PC-9 (cell line): Measurements from ENCODE around the gene PIAS3. TPM values are rescaled to one million over a fixed set of nuclear protein-coding genes. Genes with fewer than 3 reads are reported as not detected.

Source experiments
- BruUV-seq: library from RNA; stranded (reverse); fragments of 400-500 nt; replicated peaks from 2 replicates; lab custom pipeline; 2021; lab: Mats Ljungman, UMichigan
- CTCF ChIA-PET: fragments of 300-600 bp; sonication (Branson Sonifier 250); formaldehyde crosslinking; loops from one replicate; lab custom pipeline; 2022; ENCODE audit warnings: antibody characterized with exemption; lab: Charles Lee
- POLR2A ChIA-PET: fragments of 300-600 bp; sonication (Branson Sonifier 250); formaldehyde crosslinking; loops from one replicate; lab custom pipeline; 2022; ENCODE audit warnings: antibody characterized with exemption; ENCODE audit not compliant: unreplicated experiment; lab: Charles Lee
- DNase-seq, 2 experiments: peaks; one replicate each; pipeline versions ENCODE4 v3.0.0 to v3.0.0-alpha.2; 2015 to 2022; ENCODE audit warnings: mixed read lengths in 1 of 2
- H2AFZ ChIP-seq: fragments of 200-600 bp; sonication (generic); 2 replicates; pipeline ENCODE4 v1.8.1; 2017; ENCODE audit warnings: antibody characterized with exemption
- H3F3A ChIP-seq: fragments of 200-600 bp; sonication (generic); 2 replicates; pipeline ENCODE4 v1.8.1; 2017; ENCODE audit warnings: antibody characterized with exemption, mild to moderate bottlenecking, low read depth; ENCODE audit not compliant: insufficient read depth
- H3K27ac ChIP-seq: fragments of 200-600 bp; sonication (generic); 2 replicates; pipeline ENCODE4 v1.6.1; 2016; ENCODE audit warnings: mixed run types
- H3K27me3 ChIP-seq: fragments of 200-600 bp; sonication (generic); 2 replicates; pipeline ENCODE4 v1.6.1; 2016; ENCODE audit warnings: low read depth, mixed run types; ENCODE audit not compliant: insufficient read depth
- H3K36me3 ChIP-seq: fragments of 200-600 bp; sonication (generic); 2 replicates; pipeline ENCODE4 v1.6.1; 2016; ENCODE audit warnings: low read depth, mixed run types
- H3K4me1 ChIP-seq: fragments of 200-600 bp; sonication (generic); replicated peaks from 2 replicates; pipeline ENCODE4 v1.6.1; 2016; ENCODE audit warnings: mixed run types; ENCODE audit not compliant: insufficient read depth
- H3K4me2 ChIP-seq: fragments of 200-600 bp; sonication (generic); 2 replicates; pipeline ENCODE4 v1.6.1; 2017; ENCODE audit warnings: mixed run types
- H3K4me3 ChIP-seq: fragments of 200-600 bp; sonication (generic); 2 replicates; pipeline ENCODE4 v1.6.1; 2016; ENCODE audit warnings: mixed run types
- H3K79me2 ChIP-seq: fragments of 200-600 bp; sonication (generic); 2 replicates; pipeline ENCODE4 v1.6.1; 2017; ENCODE audit warnings: low read depth, mixed run types
- H3K9me2 ChIP-seq: fragments of 200-600 bp; sonication (generic); 2 replicates; pipeline ENCODE4 v1.8.1; 2017; ENCODE audit warnings: mild to moderate bottlenecking; ENCODE audit not compliant: insufficient read depth
- H3K9me3 ChIP-seq: fragments of 200-600 bp; sonication (generic); 2 replicates; pipeline ENCODE4 v1.8.1; 2016; ENCODE audit warnings: low read depth; ENCODE audit not compliant: insufficient read depth
- H4K20me1 ChIP-seq: fragments of 200-600 bp; sonication (generic); 2 replicates; pipeline ENCODE4 v1.8.1; 2017; ENCODE audit not compliant: insufficient read depth
- CTCF ChIP-seq: fragments of 200-600 bp; sonication (generic); conservative IDR thresholded peaks from 2 replicates; pipeline ENCODE4 v1.6.1; 2017; ENCODE audit warnings: mixed run types, antibody characterized with exemption, mild to moderate bottlenecking, moderate library complexity
- EZH2 ChIP-seq: fragments of 200-600 bp; sonication (generic); IDR thresholded peaks from 2 replicates; pipeline ENCODE4 v1.8.0; 2017; ENCODE audit warnings: antibody characterized with exemption, low read depth
- intact Hi-C: fragments of 100-400 bp; cut with micrococcal nuclease; formaldehyde crosslinking; loops from one replicate; pipeline ENCODE4 v1.10.0; 2022; ENCODE audit not compliant: unreplicated experiment
- total RNA-seq: library from RNA; stranded (reverse); gene quantifications from 2 replicates; pipeline ENCODE4 v1.2.3, GENCODE V29; 2021

The PIAS3 gene
- total RNA-seq, 1 experiment from 2014 or later, result 57.8 TPM

DNA sequence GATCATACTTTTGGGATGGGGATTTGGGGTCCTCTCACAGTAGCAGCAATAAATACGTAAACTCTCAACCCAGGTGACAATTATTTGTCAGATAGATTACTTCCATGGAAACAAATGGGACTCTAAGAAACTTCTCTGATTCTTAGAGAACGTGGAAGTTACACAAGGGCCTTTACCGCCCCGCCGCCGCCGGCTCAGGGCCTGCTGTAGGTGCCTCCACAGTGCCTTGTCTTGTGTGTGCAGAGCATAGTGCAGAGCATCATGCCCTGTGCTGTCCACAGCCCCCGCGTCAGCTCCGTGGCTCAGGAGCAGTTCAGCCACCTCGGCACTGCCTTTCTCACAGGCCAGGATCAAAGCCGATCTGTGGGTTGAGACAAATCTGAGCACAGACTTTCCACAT lies 15.8 kb upstream of the PIAS3 start:
- POLR2A ChIA-PET, result no interaction called here

GRCh38 chr1:145871994-145872924 lies 13.4 kb upstream of the PIAS3 start:
- no TSS peak for BruUV-seq
- H3K4me2 ChIP-seq, result no peak overlapping the region
- H3K9me2 ChIP-seq, result 0 out of 2 replicates have a peak, but pooled peaks cover under 1% of the 10 kb centered on the region
- no peaks in the 10 kb centered on the region for H3K79me2 ChIP-seq
- no peaks in the 10 kb centered on the region for H3K36me3 ChIP-seq
- H3F3A ChIP-seq, result peaks cover 1% of the 10 kb centered on the region; the same call in 1 of the 2 replicates
- no peak overlapping the region for H2AFZ ChIP-seq
- H3K27ac ChIP-seq, result no peak overlapping the region
- no peak for TF ChIP-seq CTCF
- TF ChIP-seq EZH2, result no peak
- H3K4me1 ChIP-seq, result peaks cover 11% of the 10 kb centered on the region
- no peak for DNase-seq
- CTCF ChIA-PET, result no interaction called here
- POLR2A ChIA-PET, result no interaction called here
- H4K20me1 ChIP-seq, result no peaks in the 10 kb centered on the region
- H3K27me3 ChIP-seq, result no peaks in the 10 kb centered on the region; the same call in 1 of the 2 replicates
- intact Hi-C loops, result no loop called here
- H3K4me3 ChIP-seq, result no peak overlapping the region
- H3K9me3 ChIP-seq, result no peaks in the 10 kb centered on the region

More for the DNA sequence above, 15.8 kb upstream of the PIAS3 start:
- H3K79me2 ChIP-seq, result no peaks in the 10 kb centered on the region
- H4K20me1 ChIP-seq, result no peaks in the 10 kb centered on the region
- H2AFZ ChIP-seq, result no peak overlapping the region
- intact Hi-C loops, result no loop called here
- no peak overlapping the region for H3K27ac ChIP-seq
- CTCF ChIA-PET, result no interaction called here
- TF ChIP-seq CTCF, result no peak
- H3K9me3 ChIP-seq, result no peaks in the 10 kb centered on the region
- H3K36me3 ChIP-seq, result no peaks in the 10 kb centered on the region
- H3K9me2 ChIP-seq, result 0 out of 2 replicates have a peak, but pooled peaks cover 4% of the 10 kb centered on the region
- peaks cover 15% of the 10 kb centered on the region for H3F3A ChIP-seq
- no TSS peak for BruUV-seq
- no peak for DNase-seq
- H3K4me3 ChIP-seq, result no peak overlapping the region
- no peak overlapping the region for H3K4me2 ChIP-seq
- H3K27me3 ChIP-seq, result no peaks in the 10 kb centered on the region
- H3K4me1 ChIP-seq, result peaks cover 35% of the 10 kb centered on the region

DNA sequence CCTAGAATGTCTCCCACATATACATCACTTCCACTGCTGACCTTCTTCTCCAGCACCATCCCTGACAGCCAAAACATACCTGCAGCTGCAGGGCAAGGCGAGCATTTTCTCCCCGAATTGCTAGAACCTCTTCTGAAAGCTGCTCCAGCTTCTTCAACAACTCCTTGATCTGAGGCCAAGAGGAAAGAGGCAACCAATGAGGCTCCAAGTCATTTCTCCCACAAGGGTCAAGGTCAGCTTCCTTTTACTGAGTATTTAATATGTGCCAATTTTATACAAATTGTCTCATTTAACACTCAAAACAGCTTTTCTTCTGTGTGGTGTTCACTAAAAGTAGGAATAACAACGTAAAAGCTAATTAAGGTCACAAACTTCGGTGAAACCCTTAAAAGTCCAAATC lies 9.4 kb upstream of the PIAS3 start:
- Histone ChIP-seq H3K27me3 (no peaks in the 10 kb centered on the region; the same call in 1 of the 2 replicates), H3K27ac (no peak overlapping the region), H3K4me1 (peaks cover 4% of the 10 kb centered on the region; the same call in 1 of the 2 replicates), H2AFZ (no peak overlapping the region), H3K9me2 (no peaks in the 10 kb centered on the region), H3K79me2 (no peaks in the 10 kb centered on the region), H3K36me3 (no peaks in the 10 kb centered on the region), H3K4me2 (no peak overlapping the region), H3K9me3 (no peaks in the 10 kb centered on the region), H3F3A (no peaks in the 10 kb centered on the region), H4K20me1 (no peaks in the 10 kb centered on the region), H3K4me3 (no peak overlapping the region)
- TF ChIP-seq CTCF (no peak), EZH2 (no peak)
- DNase-seq, result no peak
- intact Hi-C loops, result no loop called here
- ChIA-PET CTCF (no interaction called here), POLR2A (no interaction called here)
- BruUV-seq, result no TSS peak
